Panc1 (cell line): ENCODE measurements around the gene IMP4. TPM values are rescaled to one million over a fixed set of nuclear protein-coding genes. Genes with fewer than 3 reads are reported as not detected.
A peak's percentile ranks its signal among the peaks of the same experiment; 100 is the strongest.

Experiments used
- ATAC-seq: fragments of 200-7000 bp; cut with Tn5 transposase; 2 replicates; pipeline ENCODE4 v1.9.1; 2020; ENCODE audit warnings: mild to moderate bottlenecking, moderate library complexity
- BruUV-seq: library from RNA; stranded (reverse); fragments of 400-500 nt; replicated peaks from 2 replicates; lab custom pipeline; 2021; lab: Mats Ljungman, UMichigan
- CTCF ChIA-PET: fragments of 300-600 bp; sonication (Branson Sonifier 250); formaldehyde crosslinking; loops from one replicate; lab custom pipeline; 2022; ENCODE audit warnings: antibody characterized with exemption; lab: Charles Lee
- POLR2A ChIA-PET: fragments of 300-600 bp; sonication (Branson Sonifier 250); formaldehyde crosslinking; loops from one replicate; lab custom pipeline; 2022; ENCODE audit warnings: antibody characterized with exemption; lab: Charles Lee
- DNase-seq: peaks from one replicate; pipeline ENCODE4 v3.0.0-alpha.2; 2010; ENCODE audit warnings: low read depth, low spot score
- H3K27ac ChIP-seq: 2 replicates; pipeline ENCODE4 v1.5.1; 2011; ENCODE audit warnings: mild to moderate bottlenecking, low read length, inconsistent platforms
- H3K27me3 ChIP-seq: fragments of 200-500 bp; sonication (Bioruptor generic); 2 replicates; pipeline ENCODE4 v1.6.0; 2014; ENCODE audit warnings: low read length, inconsistent platforms; ENCODE audit not compliant: control insufficient read depth, insufficient read depth
- H3K36me3 ChIP-seq: fragments of 200-500 bp; sonication (Bioruptor generic); 2 replicates; pipeline ENCODE4 v1.5.1; 2014; ENCODE audit warnings: inconsistent platforms, mild to moderate bottlenecking, low read length, moderate library complexity; ENCODE audit not compliant: control insufficient read depth, insufficient read depth
- H3K4me1 ChIP-seq: 2 replicates; pipeline ENCODE4 v1.5.1; 2011; ENCODE audit warnings: inconsistent platforms, mild to moderate bottlenecking, low read length, moderate library complexity; ENCODE audit not compliant: control insufficient read depth, insufficient read depth
- H3K4me3 ChIP-seq, 2 experiments: 2 replicates each; pipeline ENCODE4 v1.5.1; 2011 to 2012; ENCODE audit warnings: low read depth in 2 of 2, low read length in 2 of 2, mild to moderate bottlenecking in 2 of 2, inconsistent platforms in 1 of 2, moderate library complexity in 1 of 2
- H3K9me3 ChIP-seq: fragments of 200-500 bp; sonication (Bioruptor generic); 2 replicates; pipeline ENCODE4 v1.5.1; 2014; ENCODE audit warnings: low read depth, mild to moderate bottlenecking, inconsistent platforms, low read length, moderate library complexity; ENCODE audit not compliant: control insufficient read depth, insufficient read depth
- CTCF ChIP-seq: fragments of 450-650 bp; IDR thresholded peaks from 2 replicates; pipeline ENCODE4 v1.5.1; 2017; ENCODE audit warnings: mild to moderate bottlenecking
- POLR2AphosphoS5 ChIP-seq: IDR thresholded peaks from 2 replicates; pipeline ENCODE4 v1.6.1; 2012; ENCODE audit warnings: mild to moderate bottlenecking, low read depth, low read length, moderate library complexity
- REST ChIP-seq, 2 experiments: IDR thresholded peaks; 2 replicates each; pipeline ENCODE4 v1.6.1; 2011 to 2012; ENCODE audit warnings: low read depth in 2 of 2, control low read depth in 1 of 2, low read length in 1 of 2, mild to moderate bottlenecking in 1 of 2, moderate library complexity in 1 of 2; ENCODE audit not compliant: insufficient read depth in 1 of 2
- SIN3A ChIP-seq: IDR thresholded peaks from 2 replicates; pipeline ENCODE4 v1.6.1; 2012; ENCODE audit warnings: low read depth, mild to moderate bottlenecking, low read length, moderate library complexity, borderline replicate concordance; ENCODE audit not compliant: insufficient read depth
- TCF7L2 ChIP-seq: IDR thresholded peaks from 2 replicates; pipeline ENCODE4 v1.6.1; 2011; ENCODE audit warnings: mild to moderate bottlenecking, low read depth, low read length, inconsistent platforms
- in situ Hi-C: cut with HindIII; loops from 2 replicates; pipeline ENCODE4 v1.10.0; 2016; ENCODE audit warnings: low sequenced_read_pairs, low pct_unique_long_range_greater_than_20kb
- intact Hi-C: fragments of 100-400 bp; cut with micrococcal nuclease; formaldehyde crosslinking; loops from one replicate; pipeline ENCODE4 v1.10.0; 2022; ENCODE audit not compliant: unreplicated experiment
- total RNA-seq: library from RNA; stranded (reverse); gene quantifications from one replicate; pipeline ENCODE4 v1.2.1, GENCODE V29; 2021; ENCODE audit not compliant: unreplicated experiment

Gene IMP4
- total RNA-seq, 1 experiment from 2014 or later, result 104 TPM

- ChIA-PET CTCF (no interaction called here), POLR2A (no interaction called here)
- Histone ChIP-seq H3K27ac (no peak overlapping the region), H3K27me3 (no peaks in the 10 kb centered on the region), H3K4me3 (no peak overlapping the region), H3K9me3 (no peaks in the 10 kb centered on the region), H3K4me1 (peaks cover 11% of the 10 kb centered on the region), H3K36me3 (no peaks in the 10 kb centered on the region)
- no peak for ATAC-seq
- no peak for TF ChIP-seq REST (IDR thresholded peaks at IDR 0.05; ENCODE audit: insufficient read depth in 1 of 2, low read depth in 2 of 2, low read length in 1 of 2)
- no peak for TF ChIP-seq POLR2AphosphoS5
- TF ChIP-seq TCF7L2, result no peak
- no peak for TF ChIP-seq SIN3A
- TF ChIP-seq CTCF, result no peak
- DNase-seq, result no peak
- BruUV-seq, result no TSS peak
- in situ Hi-C loops, result no loop called here
- intact Hi-C loops, result no loop called here
Observed at GRCh38 chr2:130369965-130370341, 27.3 kb downstream of the IMP4 start.

- in situ Hi-C loops, result no loop called here
- H3K27me3 ChIP-seq, result no peaks in the 10 kb centered on the region
- no peak overlapping the region; the same call in 1 of the 2 replicates for H3K27ac ChIP-seq
- H3K36me3 ChIP-seq, result no peaks in the 10 kb centered on the region
- no peak overlapping the region for H3K4me3 ChIP-seq
- intact Hi-C loops, result no loop called here
- peaks cover 11% of the 10 kb centered on the region for H3K4me1 ChIP-seq
- CTCF ChIA-PET, result no interaction called here
- ATAC-seq (no peak), DNase-seq (no peak)
- no peaks in the 10 kb centered on the region for H3K9me3 ChIP-seq
- POLR2A ChIA-PET, result interaction anchor here (0.6 kb wide), 1 partner anchor 20 kb away, joined by 3 read pairs; no protein-coding TSS in a partner anchor
- TF ChIP-seq POLR2AphosphoS5, result peak; percentile 21; the same call in 1 of the 2 replicates
- TF ChIP-seq CTCF, result no peak
- BruUV-seq, result no TSS peak
Observed at GRCh38 chr2:130370490-130370889, 27.8 kb downstream of the IMP4 start.
